Activated naive CD4-positive, alpha-beta T cell treated with anti-CD3 and anti-CD28 coated beads, Interleukin-2, amount 50 U/mL, for 72 hours (primary cell): ENCODE data around the gene TEX2. TPM values are rescaled to one million over a fixed set of nuclear protein-coding genes. Genes with fewer than 3 reads are reported as not detected.

Experiments
- ATAC-seq, 2 donors: fragments of 150-1000 bp; cut with Tn5 transposase; 2 replicates each; pipeline ENCODE4 v1.10.0; 2021; ENCODE audit warnings: mild to moderate bottlenecking in 2 of 2, moderate library complexity in 2 of 2
- DNase-seq, 2 donors: peaks; one replicate each; pipeline ENCODE4 v3.0.0; 2021 to 2022; ENCODE audit warnings: low spot score in 2 of 2
- H3K27ac Mint-ChIP-seq, 2 donors: one replicate each; pipeline ENCODE4 v1.8.0; 2022; ENCODE audit warnings: mild to moderate bottlenecking in 2 of 2, mixed read lengths in 2 of 2
- H3K36me3 Mint-ChIP-seq, 2 donors: one replicate each; pipeline ENCODE4 v1.8.0; 2022; ENCODE audit warnings: mixed read lengths in 2 of 2
- H3K9me3 Mint-ChIP-seq, 2 donors: one replicate each; pipeline ENCODE4 v1.8.0; 2022; ENCODE audit warnings: mixed read lengths in 2 of 2
- total RNA-seq, 2 donors: library from RNA; stranded (reverse); gene quantifications; one replicate each; pipeline ENCODE4 v1.2.3, GENCODE V29; 2022

Gene TEX2
- total RNA-seq, 2 donors from 2014 or later: 12.1 to 14.7 TPM

GRCh38 chr17:64277831-64278562, 14.9 kb upstream of the TEX2 start:
- H3K9me3 Mint-ChIP-seq: no peaks in the 10 kb centered on the region
- H3K27ac Mint-ChIP-seq: peak overlapping the region in 1 of 2 donors; percentile 44
- ATAC-seq: no peak
- no peaks in the 10 kb centered on the region for H3K36me3 Mint-ChIP-seq
- DNase-seq: no peak

- no peaks in the 10 kb centered on the region for H3K9me3 Mint-ChIP-seq
- DNase-seq (no peak), ATAC-seq (no peak)
- no peaks in the 10 kb centered on the region for H3K36me3 Mint-ChIP-seq
- no peak overlapping the region for H3K27ac Mint-ChIP-seq
Observed at GRCh38 chr17:64276961-64277505, 14.0 kb upstream of the TEX2 start.

- DNase-seq (no peak), ATAC-seq (no peak)
- Mint-ChIP-seq H3K9me3 (no peaks in the 10 kb centered on the region), H3K27ac (peak overlapping the region in 1 of 2 donors; percentile 3), H3K36me3 (no peaks in the 10 kb centered on the region)
Observed at GRCh38 chr17:64275016-64275415, 12.0 kb upstream of the TEX2 start.

- no peak for ATAC-seq
Observed at GRCh38 chr17:64273006-64273405, 9.9 kb upstream of the TEX2 start.

GRCh38 chr17:64270885-64271284, 7.8 kb upstream of the TEX2 start:
- DNase-seq: no peak
- peak overlapping the region in 1 of 2 donors; percentile 93 for H3K27ac Mint-ChIP-seq

More at GRCh38 chr17:64273006-64273405, 9.9 kb upstream of the TEX2 start:
- Mint-ChIP-seq H3K36me3 (no peaks in the 10 kb centered on the region), H3K27ac (no peak overlapping the region), H3K9me3 (no peaks in the 10 kb centered on the region)
- no peak for DNase-seq

GRCh38 chr17:64269687-64270649, 6.9 kb upstream of the TEX2 start:
- no peak for DNase-seq
- ATAC-seq: no peak
- Mint-ChIP-seq H3K9me3 (peaks cover 0 to 5% of the 10 kb centered on the region in 2 donors), H3K27ac (no peak overlapping the region), H3K36me3 (no peaks in the 10 kb centered on the region)

More at GRCh38 chr17:64270885-64271284, 7.8 kb upstream of the TEX2 start:
- H3K9me3 Mint-ChIP-seq: peaks cover 0 to 5% of the 10 kb centered on the region in 2 donors
- peak; percentile 53 to 64 for ATAC-seq
- no peaks in the 10 kb centered on the region for H3K36me3 Mint-ChIP-seq

GRCh38 chr17:64264891-64265290, 1.8 kb upstream of the TEX2 start:
- Mint-ChIP-seq H3K36me3 (peaks cover 0 to 9% of the 10 kb centered on the region in 2 donors), H3K9me3 (peaks cover 0 to 5% of the 10 kb centered on the region in 2 donors), H3K27ac (no peak overlapping the region)
- DNase-seq: no peak
- no peak for ATAC-seq

GRCh38 chr17:64262198-64262999, 661 bp downstream of the TEX2 start:
- peak; percentile 56 to 64 for DNase-seq
- ATAC-seq: peak; percentile 36 to 49
- H3K36me3 Mint-ChIP-seq: peaks cover 0 to 9% of the 10 kb centered on the region in 2 donors

GRCh38 chr17:64261417-64262145, 1.5 kb downstream of the TEX2 start:
- H3K9me3 Mint-ChIP-seq: no peaks in the 10 kb centered on the region
- peaks cover 0 to 9% of the 10 kb centered on the region in 2 donors for H3K36me3 Mint-ChIP-seq
- DNase-seq: no peak
- peak overlapping the region; percentile 57 to 90 for H3K27ac Mint-ChIP-seq
- no peak for ATAC-seq

More at GRCh38 chr17:64262198-64262999, 661 bp downstream of the TEX2 start:
- peak overlapping the region; percentile 90 to 92 for H3K27ac Mint-ChIP-seq
- peaks cover 0 to 3% of the 10 kb centered on the region in 2 donors for H3K9me3 Mint-ChIP-seq

- Mint-ChIP-seq H3K36me3 (peaks cover 0 to 9% of the 10 kb centered on the region in 2 donors), H3K27ac (peak overlapping the region in 1 of 2 donors; percentile 90)
Observed at GRCh38 chr17:64260886-64261285, 2.2 kb downstream of the TEX2 start.

GRCh38 chr17:64259922-64260321, 3.1 kb downstream of the TEX2 start:
- H3K9me3 Mint-ChIP-seq: no peaks in the 10 kb centered on the region
- ATAC-seq: no peak
- H3K36me3 Mint-ChIP-seq: peaks cover 0 to 9% of the 10 kb centered on the region in 2 donors
- DNase-seq: no peak
- no peak overlapping the region for H3K27ac Mint-ChIP-seq

More at GRCh38 chr17:64260886-64261285, 2.2 kb downstream of the TEX2 start:
- DNase-seq (no peak), ATAC-seq (no peak)
- H3K9me3 Mint-ChIP-seq: no peaks in the 10 kb centered on the region

- ATAC-seq: no peak
- Mint-ChIP-seq H3K27ac (no peak overlapping the region), H3K36me3 (peaks cover 0 to 9% of the 10 kb centered on the region in 2 donors), H3K9me3 (no peaks in the 10 kb centered on the region)
- no peak for DNase-seq
Observed at GRCh38 chr17:64259426-64259825, 3.6 kb downstream of the TEX2 start.

- DNase-seq: no peak
- H3K9me3 Mint-ChIP-seq: no peaks in the 10 kb centered on the region
- ATAC-seq: no peak
- H3K27ac Mint-ChIP-seq: no peak overlapping the region
- peaks cover 0 to 4% of the 10 kb centered on the region in 2 donors for H3K36me3 Mint-ChIP-seq
Observed at GRCh38 chr17:64256913-64257807, 5.9 kb downstream of the TEX2 start.

GRCh38 chr17:64255764-64256163, 7.3 kb downstream of the TEX2 start:
- Mint-ChIP-seq H3K9me3 (no peaks in the 10 kb centered on the region), H3K27ac (no peak overlapping the region), H3K36me3 (no peaks in the 10 kb centered on the region)
- no peak for ATAC-seq
- DNase-seq: no peak

GRCh38 chr17:64254755-64255154, 8.3 kb downstream of the TEX2 start:
- H3K27ac Mint-ChIP-seq: no peak overlapping the region
- no peaks in the 10 kb centered on the region for H3K36me3 Mint-ChIP-seq
- no peak for ATAC-seq
- DNase-seq: no peak
- H3K9me3 Mint-ChIP-seq: no peaks in the 10 kb centered on the region
